ENCODE results near the gene ATP2B3. TPM values are rescaled to one million over a fixed set of nuclear protein-coding genes. Genes with fewer than 3 reads are reported as not detected.

The ATP2B3 gene
- total RNA-seq, 2 donors from 2014 or later = 0.85 TPM; not detected in 1

- no peaks in the 10 kb centered on the region for H3K27me3 ChIP-seq (replicated peaks; ENCODE audit: insufficient read depth)
- intact Hi-C loops (cut with DNase I) = no loop called here
- 91% methylated on average over 4 of the region's 8 CpGs for WGBS
- no peaks in the 10 kb centered on the region for H3K9me3 ChIP-seq
- H3K4me3 ChIP-seq = no peak overlapping the region
- no peak for DNase-seq (ENCODE audit: low spot score)
- no peak overlapping the region for H3K27ac ChIP-seq
- no peaks in the 10 kb centered on the region for H3K36me3 ChIP-seq
- H3K4me1 ChIP-seq (replicated peaks) = no peaks in the 10 kb centered on the region
- TF ChIP-seq POLR2A (IDR thresholded peaks at IDR 0.05) = no peak
- no peak for TF ChIP-seq POLR2AphosphoS5 (IDR thresholded peaks at IDR 0.05)
- no peak for TF ChIP-seq CTCF (IDR thresholded peaks at IDR 0.05)
These were observed 2.0 kb upstream of the ATP2B3 start for GRCh38 chrX:153515435-153515834.

GRCh38 chrX:153516073-153516472 lies 1.4 kb upstream of the ATP2B3 start:
- H3K9me3 ChIP-seq = no peaks in the 10 kb centered on the region
- H3K27me3 ChIP-seq (replicated peaks; ENCODE audit: insufficient read depth) = no peaks in the 10 kb centered on the region
- H3K4me3 ChIP-seq = no peak overlapping the region
- TF ChIP-seq CTCF (IDR thresholded peaks at IDR 0.05) (no peak), POLR2AphosphoS5 (IDR thresholded peaks at IDR 0.05) (no peak), POLR2A (IDR thresholded peaks at IDR 0.05) (no peak)
- WGBS = 84% methylated on average over 5 of the region's 9 CpGs
- H3K36me3 ChIP-seq = no peaks in the 10 kb centered on the region
- intact Hi-C loops (cut with DNase I) = no loop called here
- no peaks in the 10 kb centered on the region for H3K4me1 ChIP-seq (replicated peaks)
- no peak overlapping the region for H3K27ac ChIP-seq
- no peak for DNase-seq (ENCODE audit: low spot score)

- Histone ChIP-seq H3K4me1 (replicated peaks) (no peaks in the 10 kb centered on the region), H3K4me3 (no peak overlapping the region), H3K27me3 (replicated peaks; ENCODE audit: insufficient read depth) (no peaks in the 10 kb centered on the region), H3K36me3 (no peaks in the 10 kb centered on the region), H3K27ac (no peak overlapping the region), H3K9me3 (no peaks in the 10 kb centered on the region)
- intact Hi-C loops (cut with DNase I) = no loop called here
- WGBS = 0% methylated on average over 1 of the region's 70 CpGs
- DNase-seq (ENCODE audit: low spot score) = no peak
- TF ChIP-seq POLR2A (IDR thresholded peaks at IDR 0.05) (no peak), POLR2AphosphoS5 (IDR thresholded peaks at IDR 0.05) (no peak), CTCF (IDR thresholded peaks at IDR 0.05) (no peak)
These were observed 748 bp downstream of the ATP2B3 start for GRCh38 chrX:153517946-153518834.

GRCh38 chrX:153519569-153520286 lies 2.3 kb downstream of the ATP2B3 start:
- Histone ChIP-seq H3K27me3 (replicated peaks; ENCODE audit: insufficient read depth) (no peaks in the 10 kb centered on the region), H3K36me3 (no peaks in the 10 kb centered on the region), H3K4me3 (no peak overlapping the region), H3K27ac (no peak overlapping the region), H3K4me1 (replicated peaks) (no peaks in the 10 kb centered on the region), H3K9me3 (no peaks in the 10 kb centered on the region)
- WGBS = no CpG with 5 or more reads among the region's 21 CpGs
- intact Hi-C loops (cut with DNase I) = no loop called here
- no peak for DNase-seq (ENCODE audit: low spot score)
- TF ChIP-seq POLR2A (IDR thresholded peaks at IDR 0.05) = no peak
- TF ChIP-seq CTCF (IDR thresholded peaks at IDR 0.05) = no peak
- TF ChIP-seq POLR2AphosphoS5 (IDR thresholded peaks at IDR 0.05) = no peak
